ENCODE data around the gene ENOX1. TPM values are rescaled to one million over a fixed set of nuclear protein-coding genes. Genes with fewer than 3 reads are reported as not detected.

The ENOX1 gene
- total and polyA plus RNA-seq, 2 of the 8 experiments (the other 6 are each of a cell fraction or from before 2014, with no cell fraction given): 0.23 to 0.37 TPM

DNA sequence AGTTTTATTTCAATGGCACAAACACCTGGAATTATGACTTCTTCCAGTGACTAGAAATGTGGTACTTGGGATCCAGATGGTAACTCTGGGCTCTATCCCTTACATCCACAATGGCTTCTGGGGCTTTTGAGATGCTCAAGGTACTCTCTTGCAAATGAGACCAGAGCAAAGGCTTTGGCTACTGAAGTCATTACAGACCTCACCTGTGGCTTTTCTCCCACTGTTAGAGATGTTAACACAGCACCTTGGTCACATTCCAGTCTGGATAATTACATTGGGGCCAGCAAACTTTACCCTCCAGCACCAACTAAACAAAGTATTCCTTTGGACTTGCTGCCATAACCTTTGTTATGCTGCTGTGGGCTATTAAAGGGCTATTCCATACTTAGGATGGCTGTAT is 6.1 kb downstream of the ENOX1 start (continued):
- TF ChIP-seq CHD7 (IDR thresholded peaks at IDR 0.05; ENCODE audit: insufficient replicate concordance, low read length) (peak; percentile 26), USF2 (IDR thresholded peaks at IDR 0.05; ENCODE audit: low read length) (no peak), CEBPB (IDR thresholded peaks at IDR 0.05; ENCODE audit: low read depth, low read length) (no peak), JUND (IDR thresholded peaks at IDR 0.05; ENCODE audit: low read length) (no peak), TCF12 (IDR thresholded peaks at IDR 0.05; ENCODE audit: low read depth, low read length) (peak; percentile 98), SIRT6 (IDR thresholded peaks at IDR 0.05; ENCODE audit: low read length) (no peak), BACH1 (IDR thresholded peaks at IDR 0.05; ENCODE audit: low read length) (no peak), BCL11A (IDR thresholded peaks at IDR 0.05; ENCODE audit: low read depth in 2 of 2, low read length in 2 of 2) (peak in 1 of 2 experiments; percentile 5)

All from H1 (cell line).